ENCODE measurements around the gene JUP.
"Not testable (repeated sequence)": the region's sequence is repeated elsewhere in the genome, so short reads cannot be mapped to it uniquely, and the experiment has no call there.

DNA sequence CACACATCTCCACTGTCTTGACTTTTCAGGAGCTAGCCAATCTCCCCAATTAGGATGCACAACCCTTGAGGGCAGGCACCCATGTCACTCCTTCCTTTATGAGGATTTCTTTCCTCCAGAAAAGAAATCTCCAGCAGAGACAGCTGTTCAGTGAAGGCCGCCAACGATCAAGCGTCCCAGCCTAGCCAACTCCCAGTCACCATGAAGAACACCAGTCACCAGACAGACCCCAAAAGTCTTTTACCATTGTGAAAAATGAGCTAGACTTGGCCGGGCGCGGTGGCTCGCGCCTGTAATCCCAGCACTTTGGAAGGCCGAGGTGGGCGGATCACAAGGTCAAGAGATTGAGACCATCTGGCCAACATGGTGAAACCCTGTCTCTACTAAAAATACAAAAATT, 43.5 kb upstream of the JUP start:
- TF ChIP-seq, protein P1, sequence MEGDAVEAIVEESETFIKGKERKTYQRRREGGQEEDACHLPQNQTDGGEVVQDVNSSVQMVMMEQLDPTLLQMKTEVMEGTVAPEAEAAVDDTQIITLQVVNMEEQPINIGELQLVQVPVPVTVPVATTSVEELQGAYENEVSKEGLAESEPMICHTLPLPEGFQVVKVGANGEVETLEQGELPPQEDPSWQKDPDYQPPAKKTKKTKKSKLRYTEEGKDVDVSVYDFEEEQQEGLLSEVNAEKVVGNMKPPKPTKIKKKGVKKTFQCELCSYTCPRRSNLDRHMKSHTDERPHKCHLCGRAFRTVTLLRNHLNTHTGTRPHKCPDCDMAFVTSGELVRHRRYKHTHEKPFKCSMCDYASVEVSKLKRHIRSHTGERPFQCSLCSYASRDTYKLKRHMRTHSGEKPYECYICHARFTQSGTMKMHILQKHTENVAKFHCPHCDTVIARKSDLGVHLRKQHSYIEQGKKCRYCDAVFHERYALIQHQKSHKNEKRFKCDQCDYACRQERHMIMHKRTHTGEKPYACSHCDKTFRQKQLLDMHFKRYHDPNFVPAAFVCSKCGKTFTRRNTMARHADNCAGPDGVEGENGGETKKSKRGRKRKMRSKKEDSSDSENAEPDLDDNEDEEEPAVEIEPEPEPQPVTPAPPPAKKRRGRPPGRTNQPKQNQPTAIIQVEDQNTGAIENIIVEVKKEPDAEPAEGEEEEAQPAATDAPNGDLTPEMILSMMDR (IDR thresholded peaks at IDR 0.05; ENCODE audit: poor library complexity, severe bottlenecking): not testable (repeated sequence)
- TF ChIP-seq, protein P2, sequence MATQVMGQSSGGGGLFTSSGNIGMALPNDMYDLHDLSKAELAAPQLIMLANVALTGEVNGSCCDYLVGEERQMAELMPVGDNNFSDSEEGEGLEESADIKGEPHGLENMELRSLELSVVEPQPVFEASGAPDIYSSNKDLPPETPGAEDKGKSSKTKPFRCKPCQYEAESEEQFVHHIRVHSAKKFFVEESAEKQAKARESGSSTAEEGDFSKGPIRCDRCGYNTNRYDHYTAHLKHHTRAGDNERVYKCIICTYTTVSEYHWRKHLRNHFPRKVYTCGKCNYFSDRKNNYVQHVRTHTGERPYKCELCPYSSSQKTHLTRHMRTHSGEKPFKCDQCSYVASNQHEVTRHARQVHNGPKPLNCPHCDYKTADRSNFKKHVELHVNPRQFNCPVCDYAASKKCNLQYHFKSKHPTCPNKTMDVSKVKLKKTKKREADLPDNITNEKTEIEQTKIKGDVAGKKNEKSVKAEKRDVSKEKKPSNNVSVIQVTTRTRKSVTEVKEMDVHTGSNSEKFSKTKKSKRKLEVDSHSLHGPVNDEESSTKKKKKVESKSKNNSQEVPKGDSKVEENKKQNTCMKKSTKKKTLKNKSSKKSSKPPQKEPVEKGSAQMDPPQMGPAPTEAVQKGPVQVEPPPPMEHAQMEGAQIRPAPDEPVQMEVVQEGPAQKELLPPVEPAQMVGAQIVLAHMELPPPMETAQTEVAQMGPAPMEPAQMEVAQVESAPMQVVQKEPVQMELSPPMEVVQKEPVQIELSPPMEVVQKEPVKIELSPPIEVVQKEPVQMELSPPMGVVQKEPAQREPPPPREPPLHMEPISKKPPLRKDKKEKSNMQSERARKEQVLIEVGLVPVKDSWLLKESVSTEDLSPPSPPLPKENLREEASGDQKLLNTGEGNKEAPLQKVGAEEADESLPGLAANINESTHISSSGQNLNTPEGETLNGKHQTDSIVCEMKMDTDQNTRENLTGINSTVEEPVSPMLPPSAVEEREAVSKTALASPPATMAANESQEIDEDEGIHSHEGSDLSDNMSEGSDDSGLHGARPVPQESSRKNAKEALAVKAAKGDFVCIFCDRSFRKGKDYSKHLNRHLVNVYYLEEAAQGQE (IDR thresholded peaks at IDR 0.05; ENCODE audit: borderline replicate concordance): not testable (repeated sequence)
- TF ChIP-seq SMC3 (conservative IDR thresholded peaks at IDR 0.05; ENCODE audit: poor library complexity); EP300 (conservative IDR thresholded peaks at IDR 0.05; ENCODE audit: poor library complexity, severe bottlenecking); EZH2 (IDR thresholded peaks at IDR 0.05; ENCODE audit: borderline replicate concordance, insufficient read depth, low read length, poor library complexity, severe bottlenecking); TAF1 (IDR thresholded peaks at IDR 0.05; ENCODE audit: low read depth); POLR2AphosphoS5 (IDR thresholded peaks at IDR 0.05); MXI1 (conservative IDR thresholded peaks at IDR 0.05; ENCODE audit: poor library complexity, severe bottlenecking): not testable (repeated sequence)

Measured in neural cell (in vitro differentiated cells).